Mesenchymal stem cell (in vitro differentiated cells and primary cell): Measurements from ENCODE around the gene KRTAP9-6. TPM values are rescaled to one million over a fixed set of nuclear protein-coding genes. Genes with fewer than 3 reads are reported as not detected.
A peak's percentile ranks its signal among the peaks of the same experiment; 100 is the strongest.

Experiments used
- DNase-seq: peaks from one replicate; pipeline ENCODE4 v3.0.0-alpha.2; 2013
- H2AFZ ChIP-seq: one replicate; pipeline ENCODE4 v1.6.1; 2013; ENCODE audit warnings: low read depth, mild to moderate bottlenecking, control low read depth, inconsistent platforms, low read length, moderate library complexity
- H2AK5ac ChIP-seq: 2 replicates; pipeline ENCODE4 v1.6.1; 2013; ENCODE audit warnings: low read length, moderate library complexity, mild to moderate bottlenecking, inconsistent platforms; ENCODE audit not compliant: severe bottlenecking
- H2BK120ac ChIP-seq: one replicate; pipeline ENCODE4 v1.6.1; 2013; ENCODE audit warnings: low read depth, mild to moderate bottlenecking, inconsistent platforms, low read length, moderate library complexity
- H2BK12ac ChIP-seq, 2 experiments: one replicate each; pipeline ENCODE4 v1.6.1; 2013; ENCODE audit warnings: inconsistent platforms in 2 of 2, low read length in 2 of 2, mild to moderate bottlenecking in 2 of 2, moderate library complexity in 2 of 2, control low read depth in 1 of 2
- H2BK15ac ChIP-seq: one replicate; pipeline ENCODE4 v1.6.1; 2013; ENCODE audit warnings: mild to moderate bottlenecking, low read depth, inconsistent platforms; ENCODE audit not compliant: poor library complexity, severe bottlenecking
- H2BK5ac ChIP-seq: 2 replicates; pipeline ENCODE4 v1.6.1; 2013; ENCODE audit warnings: low read depth, mild to moderate bottlenecking, low read length, control low read depth, inconsistent platforms; ENCODE audit not compliant: poor library complexity, severe bottlenecking
- H3K14ac ChIP-seq, 2 experiments: one replicate each; pipeline ENCODE4 v1.6.1; 2013; ENCODE audit warnings: inconsistent platforms in 2 of 2, low read length in 2 of 2, control low read depth in 1 of 2, mild to moderate bottlenecking in 1 of 2, moderate library complexity in 1 of 2
- H3K18ac ChIP-seq, 2 experiments: one replicate each; pipeline ENCODE4 v1.6.1; 2013; ENCODE audit warnings: inconsistent platforms in 2 of 2, low read length in 2 of 2, control low read depth in 1 of 2, low read depth in 1 of 2, mild to moderate bottlenecking in 1 of 2
- H3K23ac ChIP-seq, 2 experiments: one replicate each; pipeline ENCODE4 v1.6.1; 2013; ENCODE audit warnings: inconsistent platforms in 2 of 2, low read length in 2 of 2, mild to moderate bottlenecking in 2 of 2, moderate library complexity in 2 of 2, control low read depth in 1 of 2
- H3K27ac ChIP-seq: 2 replicates; pipeline ENCODE4 v1.5.1; 2013; ENCODE audit warnings: mild to moderate bottlenecking, moderate library complexity, low read length, control low read depth, inconsistent platforms; ENCODE audit not compliant: poor library complexity, severe bottlenecking
- H3K27me3 ChIP-seq, 2 experiments: 2 replicates each; pipeline versions ENCODE4 v1.6.1 to v1.7.0; 2013; ENCODE audit warnings: low read length in 2 of 2, mild to moderate bottlenecking in 2 of 2, moderate library complexity in 2 of 2, control low read depth in 1 of 2, inconsistent platforms in 1 of 2; ENCODE audit not compliant: control insufficient read depth in 1 of 2, insufficient read depth in 1 of 2
- H3K36me3 ChIP-seq, 2 experiments: 2 replicates each; pipeline versions ENCODE4 v1.6.1 to v1.7.0; 2013; ENCODE audit warnings: low read length in 2 of 2, control low read depth in 1 of 2, inconsistent platforms in 1 of 2, low read depth in 1 of 2, mild to moderate bottlenecking in 1 of 2; ENCODE audit not compliant: insufficient read depth in 2 of 2, control insufficient read depth in 1 of 2
- H3K4ac ChIP-seq, 2 experiments: one replicate each; pipeline ENCODE4 v1.6.1; 2013; ENCODE audit warnings: inconsistent platforms in 2 of 2, low read length in 2 of 2, mild to moderate bottlenecking in 2 of 2, moderate library complexity in 2 of 2, control low read depth in 1 of 2, low read depth in 1 of 2
- H3K4me1 ChIP-seq: 2 replicates; pipeline ENCODE4 v1.6.1; 2013; ENCODE audit warnings: low read depth, low read length, control low read depth; ENCODE audit not compliant: control insufficient read depth, insufficient read depth
- H3K4me2 ChIP-seq: 2 replicates; pipeline ENCODE4 v1.6.1; 2013; ENCODE audit warnings: low read length, mild to moderate bottlenecking, inconsistent platforms; ENCODE audit not compliant: poor library complexity, severe bottlenecking
- H3K4me3 ChIP-seq, 2 experiments: 2 replicates each; pipeline versions ENCODE4 v1.5.1 to v1.7.0; 2013; ENCODE audit warnings: low read length in 2 of 2, mild to moderate bottlenecking in 2 of 2, control low read depth in 1 of 2, low read depth in 1 of 2; ENCODE audit not compliant: insufficient read depth in 1 of 2
- H3K79me1 ChIP-seq: replicated peaks from 2 replicates; pipeline ENCODE4 v1.6.1; 2013; ENCODE audit warnings: mild to moderate bottlenecking, control low read depth, low read length, inconsistent platforms; ENCODE audit not compliant: poor library complexity, severe bottlenecking
- H3K9ac ChIP-seq: 2 replicates; pipeline ENCODE4 v1.7.0; 2013; ENCODE audit warnings: mild to moderate bottlenecking, low read length, moderate library complexity
- H3K9me3 ChIP-seq: 2 replicates; pipeline ENCODE4 v1.7.0; 2013; ENCODE audit warnings: mild to moderate bottlenecking, low read length; ENCODE audit not compliant: control insufficient read depth
- H4K8ac ChIP-seq: one replicate; pipeline ENCODE4 v1.6.1; 2013; ENCODE audit warnings: inconsistent platforms, mild to moderate bottlenecking, low read length, moderate library complexity
- H4K91ac ChIP-seq: one replicate; pipeline ENCODE4 v1.6.1; 2013; ENCODE audit warnings: mild to moderate bottlenecking, low read length, inconsistent platforms
- WGBS: methylation state at CpG from one replicate; pipeline ENCODE4 v1.1.7; 2013; ENCODE audit warnings: mixed read lengths; 5-methylcytosine and 5-hydroxymethylcytosine counted together
- small RNA-seq: library from polyadenylated mRNA; stranded (forward); fragments of <200 nt; extraction: miRNeasy Mini kit (QIAGEN cat#:217004); gene quantifications from one replicate; pipeline ENCODE3, GENCODE V24; 2013; ENCODE audit warnings: low read depth

KRTAP9-6 gene

GRCh38 chr17:41308918-41309359 is 43.8 kb downstream of the KRTAP9-6 start, which contains the start of gene KRTAP16-1:
KRTAP16-1 (minus strand) TSS chr17:41309309; CDS start chr17:41309253, 56 bp downstream.
- Histone ChIP-seq H3K79me1 (no peaks in the 10 kb centered on the region), H2AK5ac (peak within 1 kb of the TSS; percentile 53), H2BK15ac (no peak within 1 kb of the TSS), H2BK120ac (no peak within 1 kb of the TSS), H4K8ac (no peak within 1 kb of the TSS), H3K14ac (peak within 1 kb of the TSS in 1 of 2 experiments; percentile 13), H4K91ac (no peak within 1 kb of the TSS), H3K9ac (no peak within 1 kb of the TSS), H3K4me2 (no peak within 1 kb of the TSS), H2AFZ (no peak within 1 kb of the TSS), H3K23ac (no peak within 1 kb of the TSS), H3K27ac (no peak within 1 kb of the TSS), H3K36me3 (no peaks in the 10 kb centered on the region), H3K9me3 (no peaks in the 10 kb centered on the region), H3K4me3 (no peak within 1 kb of the TSS), H3K4me1 (peaks cover 13% of the 10 kb centered on the region), H3K4ac (no peak within 1 kb of the TSS), H2BK5ac (no peak within 1 kb of the TSS), H3K27me3 (peaks cover 0 to 31% of the 10 kb centered on the region in 2 experiments), H2BK12ac (no peak within 1 kb of the TSS), H3K18ac (no peak within 1 kb of the TSS)
- WGBS, result 83% methylated on average over 6 of the region's 7 CpGs
- no peak for DNase-seq

DNA sequence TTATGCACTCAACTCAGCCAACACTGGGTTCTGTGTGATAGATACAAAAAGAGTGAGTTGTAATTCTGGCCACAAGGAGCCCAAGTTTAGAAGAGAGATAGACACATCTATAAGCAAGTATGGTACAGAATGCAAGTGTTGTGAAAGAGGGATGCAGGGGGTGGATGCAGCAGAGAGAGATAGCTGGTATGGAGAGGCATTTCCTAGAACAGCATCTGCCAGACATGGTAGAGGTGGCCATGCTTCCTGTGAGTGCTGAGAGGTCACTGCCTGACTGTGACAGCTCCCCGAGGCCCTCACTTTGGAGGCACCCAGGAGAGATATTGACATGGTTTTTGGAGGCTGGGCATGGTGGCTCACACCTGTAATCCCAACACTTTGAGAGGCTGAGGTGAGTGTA is 45.9 kb downstream of the KRTAP9-6 start:
- no peak overlapping the region for H4K8ac ChIP-seq
- H2AFZ ChIP-seq, result no peak overlapping the region
- no peak overlapping the region for H2BK15ac ChIP-seq
- no peak overlapping the region for H2BK5ac ChIP-seq
- H3K4me1 ChIP-seq, result peaks cover 13% of the 10 kb centered on the region
- H3K4ac ChIP-seq, result no peak overlapping the region
- H3K4me2 ChIP-seq, result no peak overlapping the region
- no peak overlapping the region for H3K18ac ChIP-seq
- no peaks in the 10 kb centered on the region for H3K9me3 ChIP-seq
- no peak overlapping the region for H3K9ac ChIP-seq
- H3K4me3 ChIP-seq, result no peak overlapping the region
- no peaks in the 10 kb centered on the region for H3K36me3 ChIP-seq
- no peaks in the 10 kb centered on the region for H3K79me1 ChIP-seq
- H4K91ac ChIP-seq, result no peak overlapping the region
- H3K27me3 ChIP-seq, result peaks cover 0 to 47% of the 10 kb centered on the region in 2 experiments
- no peak for DNase-seq
- H2AK5ac ChIP-seq, result no peak overlapping the region
- H2BK12ac ChIP-seq, result no peak overlapping the region
- 44% methylated on average over 1 of the region's 1 CpG for WGBS
- no peak overlapping the region for H2BK120ac ChIP-seq
- no peak overlapping the region for H3K14ac ChIP-seq
- H3K23ac ChIP-seq, result no peak overlapping the region
- no peak overlapping the region for H3K27ac ChIP-seq

GRCh38 chr17:41315204-41315794 is 50.1 kb downstream of the KRTAP9-6 start, which contains the start of gene KRTAP17-1:
KRTAP17-1 (minus strand) TSS chr17:41315710; CDS start chr17:41315650, 60 bp downstream.
- H4K91ac ChIP-seq, result peak within 1 kb of the TSS; percentile 86
- H3K4me3 ChIP-seq, result no peak within 1 kb of the TSS
- DNase-seq, result no peak
- H2BK12ac ChIP-seq, result no peak within 1 kb of the TSS
- no peak within 1 kb of the TSS for H2BK120ac ChIP-seq
- peak within 1 kb of the TSS; percentile 70 for H2BK5ac ChIP-seq
- H3K23ac ChIP-seq, result no peak within 1 kb of the TSS
- peaks cover 0 to 31% of the 10 kb centered on the region in 2 experiments for H3K27me3 ChIP-seq
- no peak within 1 kb of the TSS for H3K9ac ChIP-seq
- no peak within 1 kb of the TSS for H3K4me2 ChIP-seq
- no peaks in the 10 kb centered on the region for H3K4me1 ChIP-seq
- peak within 1 kb of the TSS; percentile 47 for H2AK5ac ChIP-seq
- 95% methylated on average over 20 of the region's 24 CpGs for WGBS
- no peak within 1 kb of the TSS for H4K8ac ChIP-seq
- no peaks in the 10 kb centered on the region for H3K79me1 ChIP-seq
- no peak within 1 kb of the TSS for H2AFZ ChIP-seq
- H3K14ac ChIP-seq, result peak within 1 kb of the TSS in 1 of 2 experiments; percentile 7
- no peaks in the 10 kb centered on the region for H3K36me3 ChIP-seq
- no peak within 1 kb of the TSS for H3K27ac ChIP-seq
- peak within 1 kb of the TSS; percentile 36 for H2BK15ac ChIP-seq
- peaks cover 7% of the 10 kb centered on the region for H3K9me3 ChIP-seq
- no peak within 1 kb of the TSS for H3K18ac ChIP-seq
- H3K4ac ChIP-seq, result no peak within 1 kb of the TSS

Small RNAs within 50 kb of the gene (small RNA-seq; reads per million reads assigned to genes)
- not detected for gene KRTAP9-10P
